HL-60/S4 (cell line): ENCODE data around the gene CTU2.

Experiments
- in situ Hi-C: fragments of 300-500 bp; cut with MboI; formaldehyde crosslinking; loops from 2 replicates; pipeline ENCODE4 v1.14.3; 2022; ENCODE audit warnings: low sequenced_read_pairs

CTU2 gene

DNA sequence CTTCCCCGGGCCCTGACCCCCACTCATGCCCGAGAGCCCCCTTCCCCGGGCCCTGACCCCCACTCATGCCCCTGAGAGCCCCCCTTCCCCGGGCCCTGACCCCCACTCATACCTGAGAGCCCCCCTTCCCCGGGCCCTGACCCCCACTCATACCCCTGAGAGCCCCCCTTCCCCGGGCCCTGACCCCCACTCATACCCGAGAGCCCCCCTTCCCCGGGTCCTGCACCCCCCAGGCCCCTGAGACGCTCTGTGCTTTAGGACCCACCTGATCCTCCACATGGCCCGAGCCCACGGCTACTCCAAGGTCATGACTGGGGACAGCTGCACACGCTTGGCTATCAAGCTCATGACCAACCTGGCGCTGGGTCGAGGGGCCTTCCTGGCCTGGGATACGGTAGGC is 6.8 kb downstream of the CTU2 start:
- in situ Hi-C loops: no loop called here

DNA sequence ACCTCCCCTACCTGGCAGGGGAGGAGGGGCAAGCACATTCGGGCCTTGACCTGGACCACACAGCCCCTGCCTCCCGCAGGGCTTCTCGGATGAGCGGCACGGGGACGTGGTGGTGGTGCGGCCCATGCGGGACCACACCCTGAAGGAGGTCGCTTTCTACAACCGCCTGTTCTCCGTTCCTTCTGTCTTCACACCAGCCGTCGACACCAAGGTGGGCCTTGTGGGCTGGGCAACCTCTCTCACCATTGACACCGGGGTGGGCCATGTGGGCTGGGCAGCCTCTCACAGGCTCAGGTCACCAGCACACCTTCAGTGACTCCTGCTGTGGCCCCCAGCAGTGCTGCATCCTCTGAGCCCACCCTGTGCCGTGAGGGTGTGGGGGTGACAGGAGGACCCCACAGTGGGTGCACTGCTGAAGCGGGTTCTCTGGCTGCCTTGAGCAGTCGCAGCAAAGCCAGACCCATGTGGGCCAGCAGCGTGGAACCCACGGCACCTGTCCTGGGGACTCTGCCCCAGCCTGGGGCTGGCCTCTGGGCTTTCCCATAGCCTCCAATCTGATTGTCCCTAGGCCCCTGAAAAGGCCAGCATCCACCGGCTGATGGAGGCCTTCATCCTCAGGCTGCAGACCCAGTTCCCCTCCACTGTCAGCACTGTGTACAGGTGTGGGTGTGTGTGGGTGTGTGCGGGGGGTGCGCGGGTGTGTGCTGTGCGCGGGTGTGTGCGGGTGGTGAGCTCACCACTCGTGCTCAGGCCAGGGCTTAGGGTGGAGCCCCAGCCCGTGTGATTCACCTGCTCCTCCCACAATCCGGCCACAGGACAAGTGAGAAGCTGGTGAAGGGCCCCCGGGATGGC is 7.5 kb downstream of the CTU2 start:
- in situ Hi-C loops: no loop called here

DNA sequence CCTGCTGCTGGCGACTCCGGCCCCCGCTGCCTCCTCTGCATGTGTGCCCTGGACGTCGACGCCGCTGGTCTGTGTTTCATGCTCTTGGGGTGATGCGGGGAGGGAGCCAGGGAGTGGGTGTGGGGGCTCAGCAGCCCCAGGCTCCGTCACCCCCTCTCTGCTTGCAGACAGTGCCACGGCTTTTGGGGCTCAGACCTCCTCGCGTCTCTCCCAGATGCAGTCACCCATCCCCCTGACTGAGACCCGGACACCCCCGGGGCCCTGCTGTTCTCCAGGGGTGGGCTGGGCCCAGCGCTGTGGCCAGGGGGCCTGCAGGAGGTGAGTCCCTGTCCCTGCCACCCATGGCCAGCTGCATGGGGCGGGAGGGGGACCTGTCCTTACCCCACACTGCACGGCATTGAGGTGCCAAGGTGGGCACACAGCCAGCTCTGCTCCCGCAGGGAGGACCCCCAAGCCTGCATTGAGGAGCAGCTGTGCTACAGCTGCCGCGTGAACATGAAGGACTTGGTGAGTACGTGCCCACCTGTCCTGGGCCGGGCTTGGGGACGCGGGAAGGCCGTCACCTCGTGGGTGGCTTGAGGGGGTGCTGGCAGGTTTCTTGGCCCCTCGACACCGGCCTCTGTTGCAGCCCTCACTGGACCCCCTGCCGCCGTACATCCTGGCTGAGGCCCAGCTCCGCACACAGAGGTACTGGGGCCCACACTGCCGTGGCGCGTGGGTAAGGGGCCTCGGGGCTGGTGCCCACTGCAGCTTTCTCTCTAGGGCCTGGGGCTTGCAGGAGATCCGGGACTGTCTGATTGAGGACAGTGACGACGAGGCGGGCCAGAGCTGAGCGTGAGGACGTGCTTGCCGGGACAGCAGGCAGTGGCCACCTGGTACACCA is 8.4 kb downstream of the CTU2 start:
- in situ Hi-C loops: no loop called here

- in situ Hi-C loops: no loop called here
Observed at GRCh38 chr16:88715312-88716190, 9.2 kb downstream of the CTU2 start.

DNA sequence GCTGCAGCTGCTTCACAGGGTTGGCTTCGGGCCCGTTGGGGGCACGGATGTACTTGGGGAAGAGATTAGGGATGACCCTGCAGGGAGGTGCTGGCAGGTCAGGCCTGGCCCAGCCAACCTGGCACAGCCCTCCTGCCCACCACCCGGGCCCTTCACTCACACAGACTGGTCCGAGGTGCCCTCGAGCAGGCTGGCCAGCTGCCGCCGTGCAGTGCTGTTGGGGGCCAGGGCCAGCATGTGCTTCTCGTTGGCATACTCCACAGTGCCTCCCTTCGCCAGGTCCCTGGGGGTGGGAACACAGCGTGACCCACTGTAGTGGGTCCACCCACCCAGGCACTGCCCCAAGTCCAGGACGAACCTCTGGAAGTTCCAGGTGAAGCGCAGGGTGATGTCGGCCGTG is 9.9 kb downstream of the CTU2 start:
- in situ Hi-C loops: no loop called here

GRCh38 chr16:88716601-88717001 is 10.3 kb downstream of the CTU2 start:
- in situ Hi-C loops: no loop called here

DNA sequence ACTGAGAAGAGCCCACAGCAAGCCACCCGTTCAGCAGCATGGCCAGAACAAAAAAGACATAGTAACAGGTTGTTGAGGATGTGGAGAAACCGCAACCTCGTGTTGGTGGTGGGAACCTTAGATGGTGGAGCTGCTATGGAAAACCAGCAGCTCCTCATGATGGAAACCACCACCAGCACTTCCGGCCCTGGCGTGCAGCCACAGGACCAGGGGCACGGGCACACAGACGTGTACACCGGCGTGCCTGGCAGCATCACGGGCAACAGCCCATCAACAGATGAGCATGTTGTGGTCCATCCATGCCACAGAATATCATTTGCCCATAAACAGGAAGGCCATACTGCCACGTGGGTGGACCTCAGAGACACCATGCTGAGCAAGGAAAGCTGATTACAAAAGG is 11.9 kb downstream of the CTU2 start:
- in situ Hi-C loops: no loop called here

- in situ Hi-C loops: no loop called here
Observed at GRCh38 chr16:88719267-88719932, 13.1 kb downstream of the CTU2 start.

GRCh38 chr16:88719933-88720296 is 13.6 kb downstream of the CTU2 start:
- in situ Hi-C loops: no loop called here

DNA sequence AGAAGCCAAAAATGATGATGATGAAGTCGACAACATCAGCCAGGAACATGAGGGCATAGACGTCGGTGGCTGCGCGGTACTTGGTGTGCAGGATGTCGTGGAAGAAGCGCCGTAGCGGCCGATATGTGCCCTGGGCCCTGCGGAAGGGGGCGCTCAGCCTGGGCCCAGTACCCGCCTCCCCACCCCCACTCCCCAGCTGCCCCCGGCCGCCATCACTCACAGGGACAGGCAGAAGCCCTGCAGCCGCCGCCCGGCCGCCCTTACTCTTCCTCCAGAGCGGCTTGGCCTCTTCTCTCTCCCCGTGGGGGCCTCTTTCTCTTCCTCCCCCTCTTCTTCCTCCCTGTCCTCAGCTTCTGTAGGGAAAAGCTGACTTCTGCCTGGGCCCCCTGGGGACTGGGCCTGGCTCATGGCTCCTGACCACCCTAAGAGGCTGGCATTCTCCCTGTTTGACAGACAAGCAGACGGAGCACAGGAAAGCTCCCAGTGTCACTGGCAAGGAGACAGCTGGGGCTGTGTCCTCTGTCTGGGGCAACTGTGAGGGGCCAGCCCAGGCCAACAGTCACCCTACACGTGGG is 14.2 kb downstream of the CTU2 start:
- in situ Hi-C loops: no loop called here

DNA sequence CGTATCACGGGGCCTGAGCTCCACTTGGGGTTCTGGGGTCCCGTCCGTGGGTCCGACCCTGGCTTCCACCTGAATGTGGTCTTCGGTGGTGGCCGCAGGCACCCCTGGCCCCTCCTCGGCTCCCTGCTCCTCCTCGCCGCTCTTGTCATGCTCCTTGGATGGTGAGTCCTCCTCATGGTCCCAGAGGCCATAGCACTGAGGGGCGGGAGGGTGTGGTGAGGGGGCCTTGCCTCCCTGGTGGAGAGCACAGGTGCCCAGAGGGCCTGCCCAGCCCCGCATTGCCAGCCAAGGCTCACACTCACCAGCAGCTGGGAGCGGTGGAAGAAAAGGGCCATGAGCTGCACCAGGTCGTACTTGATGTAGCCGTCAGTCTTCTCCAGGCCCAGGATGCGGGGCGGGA is 14.9 kb downstream of the CTU2 start:
- in situ Hi-C loops: no loop called here

DNA sequence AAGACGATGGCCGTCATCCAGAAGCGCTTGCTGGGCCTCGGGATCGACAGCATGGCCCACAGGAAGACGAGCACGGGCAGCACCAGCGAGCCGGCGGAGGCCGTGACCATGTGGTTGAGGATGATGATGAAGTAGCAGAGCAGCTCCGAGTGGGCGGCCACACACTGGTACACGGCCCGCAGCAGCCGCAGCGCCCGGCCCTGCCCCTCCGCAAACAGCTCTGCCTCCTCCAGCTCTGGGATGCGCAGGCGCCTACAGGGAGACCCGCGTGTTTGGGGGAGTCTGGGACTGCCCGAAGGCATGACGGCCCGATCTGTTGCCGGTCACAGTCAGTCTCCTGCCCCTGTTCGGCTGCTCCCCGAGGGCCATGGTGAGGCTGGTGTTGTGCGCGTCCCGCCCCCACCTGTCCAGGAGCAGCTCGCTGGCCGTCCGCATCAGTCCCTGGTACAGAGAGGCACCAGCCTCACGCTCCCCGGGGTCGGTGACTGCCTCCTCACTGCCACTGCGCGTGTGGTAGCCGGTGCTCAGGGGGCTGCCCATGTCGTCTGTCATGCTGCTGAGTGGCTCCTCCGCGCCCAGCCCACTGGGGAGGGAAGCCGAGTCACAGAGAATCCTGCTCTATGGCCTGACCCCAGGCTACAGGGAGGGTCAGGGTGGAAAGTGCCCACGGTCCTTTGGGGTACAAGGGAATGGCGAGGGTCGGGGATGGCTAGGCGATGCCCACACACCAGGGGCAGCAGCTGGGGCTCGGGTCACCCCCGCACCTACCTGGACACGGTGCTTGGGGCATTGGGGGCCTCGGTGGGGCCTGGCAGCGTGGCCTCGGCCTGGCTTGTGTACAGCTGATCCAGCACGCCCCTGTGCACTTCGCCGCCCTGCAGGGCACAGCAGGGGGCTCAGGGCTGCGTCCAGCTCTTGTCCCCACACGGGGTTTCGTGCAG is 15.8 kb downstream of the CTU2 start:
- in situ Hi-C loops: no loop called here

DNA sequence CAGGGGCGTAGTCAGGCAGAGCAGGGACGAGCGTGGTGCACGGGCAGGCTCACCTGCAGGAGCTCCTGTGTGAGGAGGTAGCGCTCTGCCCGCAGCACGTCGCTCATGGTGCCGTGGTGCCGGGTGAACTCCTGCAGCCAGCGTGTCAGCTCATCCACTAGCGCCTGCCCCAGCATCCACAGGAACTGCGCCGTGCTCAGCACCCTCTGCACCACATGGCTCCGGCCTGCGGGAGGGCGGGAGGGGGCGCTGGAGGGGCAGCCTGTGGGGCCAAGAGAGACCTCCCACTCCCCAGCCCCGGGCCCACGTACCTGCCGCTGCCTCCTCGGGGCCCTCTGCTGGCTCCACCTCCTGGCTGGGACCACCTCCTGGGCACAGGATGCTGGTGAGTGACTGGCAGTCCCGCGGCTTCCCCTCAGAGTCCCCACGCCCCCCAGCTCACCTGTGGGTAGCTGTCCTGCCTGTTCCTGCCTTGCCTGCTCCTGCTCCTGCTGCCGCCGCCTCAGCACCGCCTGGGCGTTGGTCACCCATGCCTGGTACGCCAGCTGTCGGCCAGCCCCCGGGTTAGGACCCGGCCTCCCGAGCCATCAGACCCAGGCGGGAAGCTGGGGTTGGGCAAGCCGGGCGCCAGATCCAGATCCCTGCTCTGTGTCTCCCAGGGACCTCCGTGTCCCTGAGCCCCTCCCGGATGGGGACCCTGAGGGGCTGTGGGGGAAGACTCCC is 16.6 kb downstream of the CTU2 start:
- in situ Hi-C loops: no loop called here

DNA sequence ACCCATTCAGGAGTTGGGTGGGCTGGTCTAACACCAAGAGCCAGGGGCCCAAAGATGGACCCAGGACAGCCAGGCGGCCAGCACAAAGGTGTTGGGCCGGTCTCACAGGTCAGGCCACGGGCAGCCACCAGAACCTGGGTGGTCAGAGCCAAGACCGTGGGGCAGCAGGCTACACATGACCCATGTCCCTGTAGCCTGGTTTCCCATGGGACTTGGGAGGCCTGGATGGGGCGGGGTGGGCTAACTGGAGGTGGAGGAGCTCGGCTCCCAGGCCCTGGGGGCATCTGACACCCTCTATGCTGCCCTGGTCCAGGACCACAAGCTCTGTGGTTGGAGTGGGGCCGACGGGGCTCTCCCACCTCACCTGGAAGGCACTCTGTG is 17.2 kb downstream of the CTU2 start:
- in situ Hi-C loops: no loop called here

GRCh38 chr16:88723911-88724310 is 17.6 kb downstream of the CTU2 start:
- in situ Hi-C loops: no loop called here

DNA sequence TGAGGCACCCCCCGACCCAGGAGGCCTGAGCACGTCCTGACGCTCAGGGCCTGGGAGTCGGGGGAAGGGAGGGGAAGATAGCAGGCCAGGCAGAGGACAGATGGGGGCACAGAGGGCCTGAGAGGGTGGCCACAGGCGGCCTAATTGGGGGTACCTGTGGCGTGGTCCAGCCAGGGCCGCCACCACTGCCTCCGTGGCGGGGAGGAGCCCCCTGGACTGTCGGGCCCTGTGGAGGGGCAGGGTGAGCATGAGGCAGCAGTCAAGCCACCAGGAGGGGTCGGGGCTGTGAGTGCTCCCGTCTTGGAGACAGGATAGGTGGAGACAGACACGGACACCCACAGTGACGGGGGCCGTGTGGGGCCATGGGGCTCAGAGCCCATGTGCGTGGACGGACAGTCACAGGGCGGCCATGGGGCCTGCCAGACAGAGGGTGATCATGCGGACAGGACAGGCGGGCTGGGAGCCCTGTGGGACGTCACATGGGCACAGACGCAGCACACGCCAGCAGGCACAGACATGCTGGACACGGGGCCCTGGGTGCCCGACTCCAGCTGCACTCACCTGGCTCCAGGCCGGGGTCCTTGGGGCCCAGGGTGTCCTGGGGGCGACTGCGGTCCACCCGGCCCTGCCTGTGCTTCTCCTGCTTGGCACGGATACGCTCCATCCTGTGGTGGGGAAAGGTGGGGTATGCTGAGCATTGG is 18.7 kb downstream of the CTU2 start:
- in situ Hi-C loops: no loop called here

GRCh38 chr16:88725609-88726407 is 19.5 kb downstream of the CTU2 start:
- in situ Hi-C loops: no loop called here
